ENCODE measurements around the gene WRAP53.

WRAP53 gene

DNA sequence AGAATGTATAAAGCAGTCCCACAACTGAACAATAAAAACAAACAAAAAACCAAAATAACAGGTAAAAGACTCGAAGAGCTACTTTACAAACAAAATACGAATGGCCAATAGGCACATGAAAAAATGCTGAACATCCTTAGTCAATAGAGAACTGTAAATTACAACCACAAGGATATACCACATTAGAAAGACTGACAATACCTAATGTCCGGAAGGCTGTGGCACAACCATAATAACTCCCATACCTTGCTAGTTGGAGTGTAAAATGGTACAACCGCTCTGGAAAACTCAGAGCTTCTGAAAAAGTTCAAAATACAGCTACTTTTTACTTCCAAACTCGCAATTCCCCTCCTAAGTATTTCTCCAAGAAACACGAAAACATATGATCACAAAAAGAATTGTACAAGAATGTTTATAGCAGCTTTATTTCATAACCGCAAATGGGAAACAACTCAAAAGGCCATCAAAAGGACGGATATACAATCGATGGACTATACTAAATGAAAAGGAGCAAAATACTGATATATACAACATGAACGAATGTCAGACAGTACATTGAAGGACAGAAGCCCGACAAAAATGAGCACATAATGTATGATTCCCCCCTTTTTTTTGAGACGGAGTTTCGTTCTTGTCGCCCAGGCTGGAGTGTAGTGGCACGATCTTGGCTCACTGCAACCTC, 3.3 kb upstream of the WRAP53 start:
- DNase-seq, result no peak

DNA sequence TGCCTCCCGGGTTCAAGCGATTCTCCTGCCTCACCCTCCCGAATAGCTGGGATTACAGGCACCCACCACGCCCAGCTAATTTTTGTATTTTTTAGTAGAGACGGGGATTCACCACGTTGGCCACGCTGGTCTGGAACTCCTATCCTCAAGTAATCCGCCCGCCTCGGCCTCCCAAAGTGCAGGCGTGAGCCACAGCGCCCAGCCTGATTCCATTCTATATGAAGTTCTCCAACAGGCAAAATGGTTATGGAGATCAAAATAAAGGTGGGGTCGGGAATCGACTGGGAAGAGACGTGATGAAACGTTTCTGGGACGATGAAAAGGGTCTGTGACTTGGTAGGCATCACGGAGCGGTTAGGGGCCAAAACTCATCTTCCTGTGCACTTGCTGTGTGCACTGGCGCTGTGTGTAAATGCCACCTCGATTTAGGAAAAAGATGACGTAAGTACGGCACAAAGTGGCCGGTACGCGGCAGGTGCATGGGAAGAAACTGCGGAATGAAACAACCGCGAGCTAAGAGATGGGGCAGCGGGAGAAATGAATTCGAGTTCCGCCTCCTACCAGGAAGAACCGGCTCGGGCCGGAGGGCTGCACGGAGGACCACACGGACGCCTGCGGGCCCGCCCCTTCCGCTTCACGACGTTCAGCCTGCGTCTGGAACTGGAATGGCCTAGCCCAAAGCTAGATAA, 2.6 kb upstream of the WRAP53 start:
- DNase-seq, result peak; percentile 81 to 82

GRCh38 chr17:7686222-7687071, 1.8 kb upstream of the WRAP53 start:
- peak; percentile 63 to 68 for DNase-seq

DNA sequence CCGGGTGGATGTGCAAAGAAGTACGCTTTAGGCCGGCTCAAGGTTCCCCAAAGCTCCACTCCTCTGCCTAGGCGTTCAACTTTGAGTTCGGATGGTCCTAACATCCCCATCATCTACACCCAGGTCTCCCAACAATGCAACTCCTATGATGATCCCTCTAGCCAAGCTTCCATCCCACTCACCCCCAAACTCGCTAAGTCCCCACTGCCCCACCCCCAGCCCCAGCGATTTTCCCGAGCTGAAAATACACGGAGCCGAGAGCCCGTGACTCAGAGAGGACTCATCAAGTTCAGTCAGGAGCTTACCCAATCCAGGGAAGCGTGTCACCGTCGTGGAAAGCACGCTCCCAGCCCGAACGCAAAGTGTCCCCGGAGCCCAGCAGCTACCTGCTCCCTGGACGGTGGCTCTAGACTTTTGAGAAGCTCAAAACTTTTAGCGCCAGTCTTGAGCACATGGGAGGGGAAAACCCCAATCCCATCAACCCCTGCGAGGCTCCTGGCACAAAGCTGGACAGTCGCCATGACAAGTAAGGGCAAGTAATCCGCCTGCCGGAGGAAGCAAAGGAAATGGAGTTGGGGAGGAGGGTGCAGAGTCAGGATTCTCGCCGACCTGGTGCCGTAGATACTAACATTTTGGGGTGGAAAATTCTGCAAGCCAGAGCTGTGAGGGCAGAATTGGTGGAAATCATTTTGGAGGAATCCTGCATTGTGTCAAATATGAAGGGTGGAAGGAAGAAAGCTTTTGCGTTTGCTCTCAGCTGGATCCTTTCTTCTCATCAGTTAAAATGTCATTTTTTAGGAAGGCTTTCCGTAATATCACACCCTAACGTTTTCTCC, 987 bp upstream of the WRAP53 start, which contains the start of gene TP53:
Gene TP53 (minus strand): TSS at position 419 of the 836 bp plus-strand sequence. CDS start 10,896 bp downstream, outside the sequence.
- DNase-seq, result peak; percentile 77 to 79

GRCh38 chr17:7688808-7689316, 585 bp downstream of the WRAP53 start:
- no peak for DNase-seq

- DNase-seq, result no peak
These were observed 7.3 kb downstream of the WRAP53 start for GRCh38 chr17:7695586-7695985.

GRCh38 chr17:7697828-7698588, 9.7 kb downstream of the WRAP53 start:
- no peak for DNase-seq

DNA sequence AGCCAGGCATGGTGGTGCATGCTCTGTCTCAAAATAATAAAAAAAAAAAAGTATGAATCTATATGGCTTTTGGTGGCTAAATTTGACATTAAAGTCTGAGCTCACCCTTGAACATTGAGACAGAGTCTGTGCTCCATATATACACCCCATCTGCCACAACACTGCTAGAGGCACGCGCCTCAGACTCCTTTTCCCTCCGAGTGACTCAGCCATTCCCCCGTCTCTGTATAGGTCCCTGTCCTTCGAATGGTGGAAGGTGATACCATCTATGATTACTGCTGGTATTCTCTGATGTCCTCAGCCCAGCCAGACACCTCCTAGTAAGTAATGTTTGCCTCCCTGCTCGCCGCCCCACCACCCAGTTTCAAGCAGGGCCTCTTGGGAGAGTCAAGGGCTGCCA, 12.2 kb downstream of the WRAP53 start:
- no peak for DNase-seq

- no peak for DNase-seq
These were observed 13.4 kb downstream of the WRAP53 start for GRCh38 chr17:7701681-7702080.

- DNase-seq, result no peak
These were observed 14.5 kb downstream of the WRAP53 start for GRCh38 chr17:7702776-7703175.

- DNase-seq, result no peak
These were observed 15.6 kb downstream of the WRAP53 start for GRCh38 chr17:7703584-7704479.

- no peak for DNase-seq
These were observed 16.5 kb downstream of the WRAP53 start, which contains the start of gene EFNB3 for GRCh38 chr17:7704601-7705268. TSS of gene EFNB3 (plus strand) at chr17:7705202. CDS start at chr17:7705599, 397 bp downstream.

DNA sequence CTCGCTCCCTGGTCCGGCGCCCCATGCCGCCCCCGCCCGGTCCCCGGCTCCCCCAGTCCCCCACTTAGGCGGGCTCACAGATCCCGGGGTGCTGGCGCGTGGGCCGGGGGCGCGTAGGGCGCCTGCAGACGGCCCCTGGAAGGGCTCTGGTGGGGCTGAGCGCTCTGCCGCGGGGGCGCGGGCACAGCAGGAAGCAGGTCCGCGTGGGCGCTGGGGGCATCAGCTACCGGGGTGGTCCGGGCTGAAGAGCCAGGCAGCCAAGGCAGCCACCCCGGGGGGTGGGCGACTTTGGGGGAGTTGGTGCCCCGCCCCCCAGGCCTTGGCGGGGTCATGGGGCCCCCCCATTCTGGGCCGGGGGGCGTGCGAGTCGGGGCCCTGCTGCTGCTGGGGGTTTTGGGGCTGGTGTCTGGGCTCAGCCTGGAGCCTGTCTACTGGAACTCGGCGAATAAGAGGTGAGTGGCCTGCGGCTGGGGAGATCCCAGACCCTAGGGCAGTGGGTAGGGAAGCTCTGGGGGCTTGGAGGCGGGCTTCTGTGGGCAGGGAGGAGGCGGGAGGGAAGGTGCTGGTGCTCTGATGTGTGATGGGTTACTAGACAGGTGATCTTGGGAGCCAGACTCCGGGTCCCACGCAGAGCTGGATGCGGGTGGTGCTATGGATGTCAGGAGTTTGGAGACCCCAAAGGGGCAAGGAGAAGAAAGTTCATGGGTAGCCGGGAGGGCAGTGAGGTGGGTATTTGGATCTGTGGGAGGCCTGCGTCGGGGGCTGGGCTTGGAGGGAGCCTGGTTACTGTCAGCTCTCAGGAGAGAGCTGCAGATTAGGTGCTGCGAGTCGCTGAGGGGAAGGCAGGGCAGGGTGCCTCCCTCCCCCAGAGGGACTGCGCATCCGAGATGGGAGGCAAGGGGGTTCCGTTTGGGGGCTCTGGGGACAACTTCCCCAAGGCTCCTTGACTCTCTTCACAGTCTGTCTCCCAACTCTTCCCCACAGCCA, 17.3 kb downstream of the WRAP53 start:
- no peak for DNase-seq

GRCh38 chr17:7706631-7707354, 18.5 kb downstream of the WRAP53 start:
- DNase-seq, result no peak

DNA sequence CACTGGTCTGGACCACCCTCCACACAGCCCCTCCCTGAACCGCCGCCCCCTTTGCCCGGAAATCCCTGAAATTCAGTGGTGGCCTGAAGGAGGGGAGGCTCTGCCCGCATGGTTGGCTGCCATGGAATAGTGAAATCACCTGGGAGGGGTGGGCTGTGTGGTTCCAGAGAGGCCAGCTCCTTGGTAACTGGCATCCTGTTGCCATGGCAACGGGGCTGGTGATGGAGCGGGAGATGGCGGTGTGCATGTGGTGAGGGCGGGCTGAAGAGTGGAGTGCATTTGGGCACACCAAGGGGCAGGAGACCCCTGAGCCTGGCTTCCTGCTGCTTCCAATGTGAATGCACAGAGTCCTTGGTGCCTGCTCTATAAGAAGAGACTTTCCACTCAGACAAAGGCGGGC, 19.2 kb downstream of the WRAP53 start:
- DNase-seq, result no peak

DNA sequence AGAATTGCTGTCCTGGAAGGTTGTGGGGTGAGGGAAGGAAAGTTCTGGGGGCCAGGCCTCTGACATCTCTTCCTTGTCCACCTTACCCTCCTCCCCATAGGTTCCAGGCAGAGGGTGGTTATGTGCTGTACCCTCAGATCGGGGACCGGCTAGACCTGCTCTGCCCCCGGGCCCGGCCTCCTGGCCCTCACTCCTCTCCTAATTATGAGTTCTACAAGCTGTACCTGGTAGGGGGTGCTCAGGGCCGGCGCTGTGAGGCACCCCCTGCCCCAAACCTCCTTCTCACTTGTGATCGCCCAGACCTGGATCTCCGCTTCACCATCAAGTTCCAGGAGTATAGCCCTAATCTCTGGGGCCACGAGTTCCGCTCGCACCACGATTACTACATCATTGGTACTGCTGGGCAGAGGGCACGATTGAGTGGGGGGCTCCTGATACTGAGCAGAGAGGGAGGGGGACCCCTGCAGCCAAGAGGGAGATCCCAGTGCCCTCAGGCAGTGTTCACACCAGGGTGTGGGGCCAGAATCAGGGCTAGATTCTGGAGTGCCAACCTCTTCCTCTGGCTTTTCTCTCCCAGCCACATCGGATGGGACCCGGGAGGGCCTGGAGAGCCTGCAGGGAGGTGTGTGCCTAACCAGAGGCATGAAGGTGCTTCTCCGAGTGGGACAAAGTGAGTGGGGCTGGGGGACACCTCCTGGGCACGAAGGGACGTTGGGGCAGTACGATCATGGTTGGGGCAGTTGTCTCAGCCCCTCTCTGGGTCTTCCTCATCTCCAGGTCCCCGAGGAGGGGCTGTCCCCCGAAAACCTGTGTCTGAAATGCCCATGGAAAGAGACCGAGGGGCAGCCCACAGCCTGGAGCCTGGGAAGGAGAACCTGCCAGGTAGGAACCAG, 19.8 kb downstream of the WRAP53 start:
- no peak for DNase-seq

DNA sequence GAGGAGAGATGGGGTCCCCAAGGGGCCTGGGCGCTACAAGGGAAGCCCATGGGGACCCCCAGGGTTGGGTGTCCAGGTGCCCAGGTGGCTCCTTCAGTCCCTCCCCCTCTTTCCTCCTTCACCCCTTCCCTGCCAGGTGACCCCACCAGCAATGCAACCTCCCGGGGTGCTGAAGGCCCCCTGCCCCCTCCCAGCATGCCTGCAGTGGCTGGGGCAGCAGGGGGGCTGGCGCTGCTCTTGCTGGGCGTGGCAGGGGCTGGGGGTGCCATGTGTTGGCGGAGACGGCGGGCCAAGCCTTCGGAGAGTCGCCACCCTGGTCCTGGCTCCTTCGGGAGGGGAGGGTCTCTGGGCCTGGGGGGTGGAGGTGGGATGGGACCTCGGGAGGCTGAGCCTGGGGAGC, 20.8 kb downstream of the WRAP53 start:
- DNase-seq, result no peak

All from stimulated activated CD4-positive, alpha-beta T cell treated with anti-CD3 and anti-CD28 coated beads, Interleukin-2, amount 100 ng/mL, for 48 hours (primary cell).